GM21723 (cell line): ENCODE results near the gene ZNF680.
"Not testable (repeated sequence)": the region's sequence is repeated elsewhere in the genome, so short reads cannot be mapped to it uniquely, and the experiment has no call there.

Source experiments
- ATAC-seq: cut with Tn5 transposase; IDR thresholded peaks from one replicate; pipeline ENCODE4 v1.9.1; 2021; ENCODE audit warnings: mild to moderate bottlenecking, moderate library complexity; ENCODE audit not compliant: unreplicated experiment

Gene ZNF680

DNA sequence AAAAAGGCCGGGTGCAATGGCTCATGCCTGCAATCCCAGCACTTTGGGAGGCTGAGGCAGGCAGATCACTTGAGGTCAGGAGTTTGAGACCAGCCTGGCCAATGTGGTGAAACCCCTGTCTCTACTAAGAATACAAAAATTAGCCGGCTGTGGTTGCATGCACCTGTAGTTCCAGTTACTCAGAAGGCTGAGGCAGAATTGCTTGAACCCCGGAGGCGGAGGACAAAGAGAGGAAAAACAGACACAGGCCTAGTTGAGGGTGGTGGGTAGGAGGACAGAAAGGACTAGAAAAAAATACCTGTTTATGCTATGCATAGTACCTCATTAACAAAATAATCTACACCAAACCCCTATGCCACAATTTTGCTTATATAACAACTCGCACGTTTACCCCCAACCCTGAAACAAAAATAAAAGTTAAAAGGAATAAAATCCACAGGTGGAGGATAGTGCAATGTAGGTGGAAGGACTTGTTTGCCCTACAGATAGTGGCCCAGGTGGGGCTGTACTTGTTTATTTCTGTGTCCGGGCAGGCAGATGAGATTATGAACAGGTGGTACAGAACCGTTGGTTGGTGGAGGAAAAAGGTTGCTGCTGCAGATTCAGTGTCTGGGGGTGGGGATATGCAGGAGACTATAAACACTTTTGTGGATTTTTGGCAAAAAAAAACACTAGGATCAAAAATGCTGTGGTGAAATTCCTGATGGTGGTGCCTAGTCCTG, 5.1 kb downstream of the ZNF680 start:
- ATAC-seq: no peak

DNA sequence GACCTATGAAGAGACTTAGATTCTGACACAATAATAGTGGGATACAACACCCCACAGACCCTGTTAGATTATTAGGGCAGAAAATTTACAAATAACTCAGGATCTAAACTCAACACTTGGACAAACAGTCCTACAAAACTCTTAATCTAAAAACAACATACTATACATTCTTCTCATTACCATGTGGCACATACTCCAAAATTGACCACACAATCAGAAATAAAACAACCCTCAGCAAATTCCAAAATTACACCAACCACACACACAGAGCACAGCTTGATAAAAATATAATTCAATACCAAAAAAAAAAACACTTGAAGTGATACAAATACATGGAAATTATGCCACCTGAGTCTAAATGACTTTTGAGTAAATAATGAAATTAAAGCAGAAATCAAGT, 7.8 kb downstream of the ZNF680 start:
- ATAC-seq: no peak

DNA sequence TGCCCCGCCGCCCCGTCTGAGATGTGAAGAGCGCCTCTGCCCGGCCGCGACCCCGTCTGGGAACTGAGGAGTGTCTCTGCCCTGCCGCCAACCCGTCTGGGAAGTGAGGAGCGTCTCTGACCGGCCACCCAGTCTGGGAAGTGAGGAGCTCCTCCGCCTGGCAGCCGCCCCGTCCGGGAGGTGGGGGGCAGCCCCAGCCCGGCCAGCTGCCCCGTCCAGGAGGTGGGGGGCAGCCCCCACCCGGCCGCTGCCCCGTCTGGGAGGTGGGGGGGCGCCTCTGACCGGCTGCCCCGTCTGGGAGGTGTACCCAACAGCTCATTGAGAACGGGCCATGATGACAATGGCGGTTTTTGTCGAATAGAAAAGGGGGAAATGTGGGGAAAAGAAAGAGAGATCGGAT, 8.7 kb downstream of the ZNF680 start:
- ATAC-seq: not testable (repeated sequence)

DNA sequence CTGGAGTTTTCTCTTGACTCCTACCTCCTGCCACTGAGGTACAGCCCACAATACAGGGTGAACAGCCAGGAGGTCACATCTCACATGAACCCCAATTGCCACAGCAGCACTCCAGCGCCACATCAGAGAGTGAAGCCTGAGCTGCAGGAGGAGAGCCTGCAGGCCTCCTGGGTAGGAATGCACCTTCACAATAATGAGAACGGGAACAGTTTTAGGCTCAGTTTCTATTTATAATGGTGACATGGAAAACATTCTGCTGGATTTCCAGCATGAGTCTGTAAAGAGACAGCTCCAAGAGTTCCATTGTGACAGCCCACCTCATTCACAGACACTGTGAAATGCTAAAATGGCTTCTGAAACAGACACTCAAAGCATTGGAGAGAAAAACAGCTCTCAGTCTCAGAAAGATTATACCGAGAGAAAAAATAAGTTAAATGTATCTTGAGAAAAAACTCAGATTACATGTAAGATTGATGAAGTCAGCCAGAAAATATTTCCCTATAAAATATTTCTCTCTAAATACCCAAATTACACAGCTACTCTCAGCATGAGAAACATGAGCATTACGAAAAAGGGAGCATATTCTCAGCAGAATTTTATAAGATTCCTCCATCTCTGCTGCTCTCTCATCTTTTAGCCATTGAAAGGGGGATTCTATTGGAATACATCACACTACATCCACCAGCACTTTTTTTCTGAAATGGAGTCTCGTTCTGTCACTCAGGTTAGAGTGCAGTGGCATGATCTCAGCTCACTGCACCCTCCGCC, 11.3 kb downstream of the ZNF680 start:
- no peak for ATAC-seq

DNA sequence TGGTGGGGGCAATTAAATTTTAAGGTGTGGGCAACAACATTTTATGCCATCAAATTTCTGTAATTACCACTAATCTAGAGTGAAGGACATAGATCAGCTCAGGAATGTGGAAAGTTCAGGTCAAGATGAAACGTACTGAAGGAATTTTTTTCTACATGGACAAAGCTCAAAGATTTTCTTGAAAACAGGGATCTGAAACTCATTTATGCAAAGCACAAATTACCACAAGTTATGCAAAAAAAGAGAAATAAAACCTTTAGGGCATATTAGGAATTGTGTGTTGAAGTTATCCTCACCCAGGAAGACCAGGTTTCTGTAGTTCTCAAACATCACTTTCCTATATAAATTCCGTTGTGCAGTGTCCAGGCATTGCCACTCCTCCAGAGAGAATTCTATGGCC, 18.9 kb downstream of the ZNF680 start:
- no peak for ATAC-seq

DNA sequence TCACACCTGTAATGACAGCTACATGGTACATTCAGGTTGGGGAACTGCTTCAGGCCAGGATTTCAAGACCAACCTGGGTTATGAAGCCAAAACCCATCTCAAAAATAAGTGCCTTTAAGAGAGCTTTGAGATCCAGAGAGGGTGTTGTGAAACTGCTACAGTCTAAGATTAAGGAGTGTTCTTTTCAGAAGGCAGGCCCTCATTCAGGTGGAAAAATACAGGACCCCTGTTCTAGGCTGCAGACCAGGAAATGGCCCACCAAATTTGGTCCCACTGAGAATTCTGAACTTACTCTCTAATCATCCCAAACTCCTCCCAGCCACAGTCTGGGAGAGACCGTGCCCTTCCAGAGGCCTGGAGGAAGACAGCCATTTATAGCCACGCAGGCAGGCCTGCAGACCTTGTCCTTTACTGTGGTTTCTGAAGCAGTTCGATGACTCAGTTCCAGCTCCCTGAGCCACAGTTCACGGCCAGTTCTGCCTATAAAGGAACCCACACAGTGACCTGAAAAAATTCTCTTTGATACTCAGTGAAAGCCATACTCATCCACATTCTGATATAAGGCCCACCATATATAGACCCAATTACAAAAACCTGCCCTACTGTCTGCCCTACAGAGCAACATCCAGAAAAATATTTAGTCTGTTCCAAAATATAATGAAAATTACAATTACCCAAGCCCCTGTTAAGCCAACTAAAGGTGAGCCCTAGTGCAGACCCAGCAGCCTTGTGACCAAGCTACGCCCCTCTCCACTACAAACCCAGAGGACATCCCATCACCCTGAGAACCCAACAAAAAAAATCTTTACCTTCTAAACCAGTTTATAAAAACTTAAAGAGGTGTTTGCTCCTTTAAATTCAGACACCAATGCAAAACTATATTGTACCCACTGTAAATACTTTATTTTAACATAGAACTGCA, 21.2 kb downstream of the ZNF680 start:
- ATAC-seq: no peak

DNA sequence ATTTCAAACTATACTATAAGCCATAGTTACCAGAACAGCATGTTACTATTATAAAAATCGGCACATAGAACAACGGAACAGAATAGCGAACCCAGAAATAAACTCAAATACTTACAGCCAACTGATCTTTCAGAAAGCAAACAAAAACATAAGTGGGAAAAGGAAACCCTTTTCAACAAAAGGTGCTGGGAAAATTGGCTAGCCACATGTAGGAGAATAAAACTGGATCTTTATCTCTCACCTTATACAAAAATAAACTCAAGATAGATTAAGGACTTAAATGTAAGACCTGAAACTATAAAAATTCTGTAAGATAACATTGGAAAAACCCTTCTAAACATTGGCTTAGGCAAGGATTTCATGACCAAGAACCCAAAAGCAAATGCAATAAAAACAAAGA, 29.1 kb downstream of the ZNF680 start:
- ATAC-seq: no peak

DNA sequence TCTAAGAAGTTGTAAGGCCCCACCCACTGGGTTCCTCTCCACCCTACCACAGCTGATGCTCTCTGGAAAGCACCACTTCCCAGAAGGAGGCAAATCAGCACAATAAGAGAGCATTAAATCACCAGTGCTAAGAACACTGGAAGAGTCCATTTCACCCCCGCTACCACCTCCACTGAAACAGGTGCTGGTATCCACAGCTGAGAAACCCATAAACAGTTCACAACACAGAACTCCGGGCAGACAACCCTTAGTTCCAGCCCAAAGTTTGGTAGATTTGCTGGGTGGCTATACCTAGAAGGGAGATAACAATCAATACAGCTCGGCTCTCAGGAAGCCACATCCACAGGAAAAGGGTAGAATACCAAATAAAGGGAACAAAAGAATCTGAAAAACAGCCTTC, 34.1 kb downstream of the ZNF680 start:
- no peak for ATAC-seq

DNA sequence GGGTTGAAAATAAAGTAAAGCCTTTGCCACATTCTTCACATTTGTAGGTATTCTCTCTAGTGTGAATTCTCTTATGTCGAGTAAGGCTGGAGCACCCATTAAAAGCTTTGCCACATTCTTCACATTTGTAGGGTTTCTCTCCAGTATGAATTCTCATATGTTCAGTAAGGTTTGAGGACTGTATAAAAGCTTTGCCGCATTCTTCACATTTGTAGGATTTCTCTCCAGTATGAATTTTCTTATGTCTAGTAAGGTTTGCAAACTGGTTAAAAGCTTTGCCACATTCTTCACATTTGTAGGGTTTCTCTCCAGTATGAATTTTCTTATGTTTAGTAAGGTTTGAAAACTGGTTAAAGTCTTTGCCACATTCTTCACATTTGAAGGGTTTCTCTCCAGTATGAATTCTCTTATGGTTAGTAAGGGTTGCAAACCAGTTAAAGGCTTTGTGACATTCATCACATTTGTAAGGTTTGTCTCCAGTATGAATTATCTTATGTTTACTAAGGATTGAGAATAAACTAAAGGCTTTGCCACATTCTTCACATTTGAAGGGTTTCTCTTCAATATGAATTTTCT, 41.4 kb downstream of the ZNF680 start:
- ATAC-seq: no peak

DNA sequence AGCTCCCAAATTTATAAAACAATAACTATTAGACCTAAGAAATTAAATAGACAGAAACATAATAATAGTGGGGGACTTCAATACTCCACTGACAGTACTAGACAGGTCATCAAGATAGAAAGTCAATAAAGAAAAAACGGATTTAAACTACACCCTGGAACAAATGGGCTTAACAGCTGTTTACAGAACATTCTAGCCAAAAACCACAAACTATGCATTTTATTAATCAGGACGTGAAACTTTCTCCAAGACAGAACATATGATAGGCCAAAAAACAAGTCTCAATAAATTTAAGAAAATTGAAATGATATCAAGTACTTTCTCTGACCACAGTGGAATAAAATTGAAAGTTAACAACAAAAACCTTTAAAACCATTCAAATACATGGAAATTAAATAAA, 46.4 kb downstream of the ZNF680 start:
- no peak for ATAC-seq

DNA sequence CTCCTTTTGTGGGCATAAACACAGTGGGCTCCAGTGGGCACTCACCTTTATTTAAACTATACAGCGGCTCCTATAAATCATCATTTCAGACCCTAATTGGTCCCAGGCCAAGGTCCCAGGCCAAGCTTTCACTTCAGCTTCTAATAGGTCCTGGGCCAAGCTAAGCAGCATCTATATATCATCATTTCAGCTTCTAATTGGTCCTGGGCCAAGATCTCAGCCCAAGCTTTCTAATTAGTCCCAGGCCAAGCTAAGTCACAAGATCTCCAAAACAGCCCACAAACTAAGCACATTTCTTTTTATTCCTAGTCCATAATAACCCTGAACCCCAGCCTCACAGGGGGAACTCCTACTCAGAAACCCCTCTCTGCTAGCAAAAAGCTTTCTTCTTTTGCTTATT, 47.1 kb downstream of the ZNF680 start:
- no peak for ATAC-seq

DNA sequence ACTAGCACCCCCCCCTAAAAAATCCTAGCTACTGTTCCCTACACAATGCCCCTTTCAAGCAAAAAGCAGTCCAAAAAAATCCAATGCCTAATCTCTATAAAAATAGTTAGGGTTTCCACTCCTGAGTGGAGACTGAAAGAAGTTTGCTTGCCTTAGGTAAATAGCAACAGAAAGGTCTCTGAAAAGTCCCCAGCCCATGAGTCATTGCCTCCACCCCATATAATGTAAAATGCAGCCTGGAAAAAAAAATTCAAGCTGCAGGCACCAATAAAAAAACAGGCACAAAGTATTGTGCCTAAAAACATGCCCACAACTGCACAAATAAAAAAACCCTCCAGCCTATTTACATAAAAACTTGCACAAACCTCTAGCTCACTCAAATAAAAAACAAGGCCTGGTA, 47.5 kb downstream of the ZNF680 start:
- ATAC-seq: no peak

DNA sequence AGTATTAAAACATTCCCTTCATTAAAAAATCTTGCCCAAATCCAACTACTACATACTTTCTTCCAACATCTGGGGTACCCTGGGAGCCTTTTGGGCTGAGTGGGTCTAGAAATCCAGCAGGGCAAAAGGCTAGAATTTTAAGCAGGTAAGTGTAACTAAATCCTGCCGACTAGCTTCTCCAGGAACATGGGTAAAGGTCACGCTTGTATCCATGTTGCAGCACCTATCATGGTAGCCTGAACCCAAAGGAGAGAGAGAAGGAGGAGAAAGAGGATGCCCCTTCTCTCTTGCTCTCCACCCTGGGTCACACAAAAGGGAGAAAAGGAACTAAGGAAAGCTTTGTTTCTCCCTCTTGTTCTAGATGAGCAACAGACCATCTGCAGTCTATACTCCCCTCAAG, 53.3 kb downstream of the ZNF680 start:
- ATAC-seq: no peak

DNA sequence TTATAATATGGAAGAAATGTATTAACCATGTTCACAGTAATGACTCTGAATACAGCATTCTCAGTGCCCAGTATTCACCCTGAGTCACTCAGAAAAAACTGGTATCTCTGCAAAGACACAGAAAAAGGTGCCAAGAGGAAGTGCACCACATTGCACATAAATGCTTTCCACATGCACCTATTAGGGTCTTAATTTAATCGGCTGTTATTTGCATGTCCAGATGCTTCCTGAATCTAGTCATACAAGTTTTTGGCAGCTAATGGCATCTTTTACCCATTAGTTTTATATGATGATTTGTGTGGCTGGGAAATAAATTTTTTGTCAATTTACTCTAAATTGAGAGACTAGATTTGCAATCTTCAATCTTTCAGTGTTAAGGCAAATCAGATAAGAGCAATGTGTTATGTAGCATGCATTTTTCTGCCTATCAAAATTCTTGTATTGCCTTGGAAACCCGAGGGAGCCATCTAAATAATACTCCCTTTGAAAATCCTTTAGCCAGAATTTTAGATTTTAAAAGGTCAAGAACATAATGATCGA, 58.2 kb downstream of the ZNF680 start:
- no peak for ATAC-seq

DNA sequence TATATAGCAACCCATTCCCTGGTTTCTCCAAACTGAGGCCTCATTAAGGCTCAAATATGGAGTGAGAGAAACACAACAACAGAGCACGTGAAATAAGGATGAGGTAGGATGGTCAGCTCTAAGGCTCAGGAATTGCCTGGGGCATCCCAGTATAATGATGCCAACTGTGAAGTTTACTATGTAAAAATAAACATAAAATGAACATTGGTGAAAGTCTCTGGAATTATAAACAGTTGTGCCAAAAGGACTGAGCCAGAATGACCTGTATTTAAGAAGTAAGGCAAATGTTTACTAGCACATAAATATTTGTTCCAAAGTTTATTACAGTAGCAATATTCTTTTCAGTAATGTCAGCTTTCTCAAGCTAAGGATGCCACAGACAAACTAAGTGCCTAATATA, 64.6 kb downstream of the ZNF680 start:
- no peak for ATAC-seq

DNA sequence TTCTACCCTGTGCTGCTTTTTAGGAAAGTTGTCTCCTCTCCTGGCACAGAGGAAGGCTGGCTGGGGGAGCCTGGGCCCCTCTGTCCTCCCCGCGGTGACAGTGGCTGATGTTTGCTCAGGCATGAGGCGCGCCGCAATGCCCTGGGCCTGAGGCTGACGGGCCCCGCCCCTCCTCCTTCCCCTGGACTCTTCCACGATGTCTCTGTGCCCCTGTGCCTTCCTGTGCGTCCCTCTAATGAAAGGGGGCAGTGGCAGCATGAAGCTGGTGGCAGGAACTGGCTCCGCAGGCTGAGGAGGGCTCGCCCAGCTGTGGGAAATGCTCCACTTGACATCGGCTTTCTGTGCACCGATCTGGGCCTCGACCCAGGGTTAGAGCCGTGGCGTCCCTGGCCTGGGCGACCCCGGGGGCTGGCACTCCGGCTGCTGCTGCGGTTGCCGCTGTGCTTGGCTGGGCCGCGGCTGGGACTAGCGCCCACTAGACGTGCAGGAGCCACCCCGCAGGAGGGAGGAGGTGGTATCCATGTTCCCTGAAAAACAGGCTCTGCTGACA, 67.9 kb downstream of the ZNF680 start:
- no peak for ATAC-seq

DNA sequence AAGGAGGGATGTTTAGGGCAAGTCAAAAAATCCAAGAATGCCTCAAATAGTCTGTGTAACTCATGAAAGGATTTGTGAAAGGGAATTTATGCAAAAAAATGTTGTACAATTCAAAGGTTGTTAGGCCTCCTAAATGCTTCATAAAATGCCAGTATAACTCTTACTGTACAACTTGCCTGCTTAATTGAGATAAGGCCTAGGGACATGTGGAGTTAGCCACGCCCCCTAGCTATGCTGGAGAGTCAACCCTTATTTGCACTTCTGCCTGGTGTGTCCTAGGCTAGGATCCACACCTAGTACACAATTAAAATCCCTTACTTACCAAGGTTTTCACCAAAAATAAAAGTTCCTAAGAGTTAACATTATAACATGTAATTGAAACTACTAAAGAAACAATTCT, 77.2 kb downstream of the ZNF680 start:
- no peak for ATAC-seq
